Suppressor macrophage treated with lipopolysaccharide for 4 hours (primary cell): ENCODE results near the gene ALG8.
"Not testable (repeated sequence)": the region's sequence is repeated elsewhere in the genome, so short reads cannot be mapped to it uniquely, and the experiment has no call there.

ENCODE experiments used
- DNase-seq: peaks from one replicate; pipeline ENCODE4 v3.0.0-alpha.2; 2020

Gene ALG8

GRCh38 chr11:78066471-78066870 lies 73.0 kb downstream of the ALG8 start:
- peak; percentile 39 for DNase-seq

GRCh38 chr11:78065203-78065602 lies 74.2 kb downstream of the ALG8 start:
- no peak for DNase-seq

GRCh38 chr11:78063440-78064181 lies 75.8 kb downstream of the ALG8 start, which contains the start of gene THRSP:
Gene THRSP, plus strand, starts transcription at chr11:78063861. Its CDS starts 21 bp downstream, at chr11:78063882.
- DNase-seq, result no peak

DNA sequence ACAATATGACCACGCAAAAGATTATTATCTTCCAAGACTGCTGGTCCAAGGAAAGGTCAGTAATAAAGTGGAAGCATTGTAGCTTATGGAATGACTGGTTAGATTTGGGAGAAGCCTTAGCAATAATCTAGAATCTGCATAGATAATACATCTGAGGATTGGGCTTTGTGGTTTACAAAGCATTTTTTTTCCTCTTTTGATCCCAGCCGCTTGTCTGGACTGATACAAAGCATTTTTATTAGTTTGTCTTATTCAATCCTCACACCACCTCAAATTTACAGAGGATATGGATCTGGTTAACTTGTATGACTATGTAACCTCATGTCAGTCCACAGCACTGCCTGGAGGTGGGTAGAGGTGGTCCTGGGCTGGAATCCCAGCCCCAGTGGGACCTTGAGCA lies 76.8 kb downstream of the ALG8 start:
- DNase-seq, result no peak

DNA sequence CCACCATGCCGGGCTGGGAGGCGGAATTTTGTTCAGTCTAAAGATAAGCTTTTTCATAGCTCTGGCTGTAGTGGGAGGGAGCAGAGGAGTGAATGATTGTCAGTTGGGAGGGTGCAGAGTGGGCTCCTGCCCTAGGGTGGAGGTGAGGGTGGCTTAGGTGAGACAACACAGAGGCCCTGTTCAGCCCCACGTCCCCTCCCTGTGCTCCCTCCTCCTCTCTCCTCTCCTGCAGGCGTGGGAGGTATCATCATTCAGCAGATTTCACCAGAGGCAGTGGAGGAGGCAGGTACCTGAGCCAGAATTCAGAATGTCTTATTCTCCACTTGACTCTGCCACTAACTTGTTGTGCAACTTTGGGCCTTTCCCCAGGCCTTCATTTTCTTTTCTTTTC lies 77.5 kb downstream of the ALG8 start:
- DNase-seq, result no peak

GRCh38 chr11:78061088-78061920 lies 78.1 kb downstream of the ALG8 start:
- no peak for DNase-seq

- DNase-seq, result no peak
These were observed 78.9 kb downstream of the ALG8 start for GRCh38 chr11:78060533-78060932.

- not testable (repeated sequence) for DNase-seq
These were observed 79.6 kb downstream of the ALG8 start for GRCh38 chr11:78059749-78060328.

DNA sequence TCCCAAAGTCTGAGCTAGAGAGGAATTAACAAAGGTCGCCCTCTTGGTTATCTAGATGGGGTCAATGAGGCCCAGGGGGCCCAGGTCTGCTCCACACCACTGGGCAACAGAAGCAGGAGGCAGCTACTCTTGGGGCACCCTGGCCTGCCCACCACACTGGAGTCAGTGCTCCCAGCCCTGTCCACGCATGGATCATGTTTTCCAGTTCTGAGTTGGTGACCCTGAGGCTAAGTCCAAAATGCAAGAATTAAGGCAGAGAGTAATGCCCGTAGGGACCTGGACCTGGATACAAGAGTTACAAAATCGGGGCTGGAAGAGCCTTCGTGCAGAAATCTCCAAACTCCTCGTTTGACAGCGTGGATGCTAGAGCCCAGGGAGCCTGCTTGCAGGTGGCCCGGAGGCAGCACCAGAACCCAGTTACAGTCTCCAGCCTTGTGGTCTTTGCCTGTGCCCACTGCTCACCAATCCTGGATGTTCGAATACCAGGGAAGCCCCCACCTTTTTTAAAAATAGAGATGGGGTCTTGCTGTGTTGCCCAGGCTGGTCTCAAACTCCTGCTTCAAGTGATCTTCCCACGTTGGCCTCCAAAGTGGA lies 81.9 kb downstream of the ALG8 start:
- no peak for DNase-seq

DNA sequence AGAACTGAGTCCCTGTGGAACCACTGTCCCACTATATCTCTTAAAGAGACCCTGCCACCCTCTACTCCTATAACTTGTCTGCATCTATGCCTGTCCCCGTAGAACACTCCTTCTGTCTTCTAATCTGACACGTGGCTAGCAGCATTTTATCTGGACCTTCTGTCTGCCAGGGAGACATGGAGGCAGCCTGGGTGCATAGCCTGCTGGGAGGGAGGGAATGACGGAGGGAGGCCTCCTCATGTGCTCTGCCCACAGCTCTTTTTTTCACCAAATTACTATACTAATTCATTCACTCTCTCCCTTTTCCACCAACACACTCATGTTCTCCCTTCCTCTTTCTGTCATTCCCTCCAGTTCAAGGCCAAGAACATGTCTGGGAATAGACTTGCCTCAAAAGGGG lies 83.3 kb downstream of the ALG8 start:
- no peak for DNase-seq

DNA sequence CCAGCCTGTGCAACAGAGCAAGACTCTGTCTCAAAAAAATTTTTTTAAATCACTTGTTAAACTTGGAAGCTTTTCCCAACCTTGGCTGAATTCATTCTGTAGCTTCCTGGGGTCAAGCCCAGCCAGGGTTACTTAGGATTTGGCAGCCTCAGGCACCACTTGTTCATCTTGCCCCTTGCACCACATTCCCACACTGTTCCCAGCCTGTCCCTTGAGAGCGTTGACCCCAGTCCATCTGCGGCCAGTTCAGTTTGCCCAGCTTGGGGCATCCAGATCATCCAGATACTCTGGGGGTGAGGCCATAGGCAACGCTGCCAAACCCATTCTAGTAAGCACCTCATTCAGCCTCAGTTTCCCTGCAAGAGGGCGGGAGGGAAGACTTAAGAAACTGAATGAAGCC lies 84.5 kb downstream of the ALG8 start:
- no peak for DNase-seq

DNA sequence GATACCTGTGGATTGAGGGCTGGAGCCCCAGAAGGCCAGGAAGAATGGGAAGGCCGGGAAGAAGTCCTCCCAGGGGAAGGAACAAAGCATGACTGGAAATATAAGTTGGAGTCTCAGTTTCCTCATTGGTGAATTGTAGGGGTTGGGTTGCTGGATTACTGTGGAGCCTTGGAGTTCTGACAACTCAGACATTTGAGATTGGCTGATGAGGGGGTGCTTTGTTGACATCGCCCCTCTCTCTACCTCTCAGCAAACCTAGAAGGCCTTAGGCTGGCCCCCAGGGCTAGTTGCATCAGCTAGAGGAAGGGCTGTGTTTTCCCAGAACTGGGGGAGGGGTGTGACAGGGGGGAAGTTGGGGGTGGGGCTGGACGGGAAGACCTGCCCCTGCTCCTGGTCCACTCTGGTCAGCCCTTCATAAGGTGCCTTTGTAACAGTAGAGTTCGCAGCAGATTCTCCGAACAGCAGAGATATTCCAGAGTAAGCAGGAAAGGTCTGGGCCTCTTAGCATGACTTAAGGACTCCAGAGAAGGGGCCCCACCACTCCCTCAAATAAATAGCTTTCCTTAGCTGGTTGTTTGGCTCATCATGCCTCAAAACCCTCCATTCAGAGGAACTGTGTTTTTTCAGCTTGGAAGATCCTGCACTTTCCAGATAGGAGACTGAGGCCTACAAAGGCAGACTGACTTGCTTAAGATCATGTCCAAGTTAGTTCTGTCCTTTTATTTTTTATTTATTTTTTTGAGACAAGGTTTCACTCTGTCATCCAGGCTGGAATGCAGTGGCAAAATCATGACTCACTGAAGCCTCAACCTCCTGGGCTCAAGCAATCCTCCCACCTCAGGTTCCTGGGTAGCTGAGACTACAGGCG lies 88.2 kb downstream of the ALG8 start:
- DNase-seq, result no peak
